GM18517 (cell line): ENCODE measurements around the gene OLFM2.
"Not testable (repeated sequence)": the region's sequence is repeated elsewhere in the genome, so short reads cannot be mapped to it uniquely, and the experiment has no call there.

Experiments used
- ATAC-seq: cut with Tn5 transposase; IDR thresholded peaks from one replicate; pipeline ENCODE4 v1.9.1; 2021; ENCODE audit warnings: mild to moderate bottlenecking, moderate library complexity; ENCODE audit not compliant: unreplicated experiment

Gene OLFM2

DNA sequence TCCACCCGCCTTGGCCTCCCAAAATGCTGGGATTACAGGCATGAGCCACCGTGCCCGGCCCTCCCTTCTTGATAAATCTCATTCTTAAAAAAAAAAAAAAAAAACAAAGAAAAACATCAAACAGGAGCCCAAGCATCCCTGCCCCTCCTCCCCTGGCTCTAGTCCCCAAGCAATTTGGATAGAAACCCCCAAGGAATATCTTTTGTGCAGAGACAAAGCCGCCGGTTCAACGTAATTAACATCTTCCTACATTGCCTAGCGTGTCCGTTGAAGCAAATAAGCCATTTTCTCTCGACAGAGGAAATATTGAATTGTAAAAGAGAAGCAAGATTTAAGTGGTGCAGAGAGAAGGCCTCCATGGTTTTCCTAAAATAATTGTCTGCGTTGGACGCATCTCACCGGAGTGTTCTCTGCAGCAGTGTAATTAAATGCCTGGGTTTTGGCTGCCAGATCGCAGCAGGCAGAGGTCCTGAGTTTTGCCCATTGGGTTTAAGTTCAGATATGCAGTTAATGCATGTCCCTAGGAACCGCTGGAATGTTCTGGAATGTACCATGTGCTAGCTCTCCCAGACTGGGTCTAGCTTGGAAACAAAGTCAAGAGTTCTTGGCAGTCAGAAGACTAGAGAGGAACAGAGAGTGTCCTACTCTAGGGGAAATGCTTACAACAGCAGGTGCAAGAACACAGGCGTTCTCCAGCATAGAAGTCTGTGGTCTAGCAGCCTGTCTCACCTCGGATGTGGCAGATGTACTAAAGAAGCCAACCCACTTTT, 70.4 kb downstream of the OLFM2 start:
- ATAC-seq: no peak

- no peak for ATAC-seq
Observed at GRCh38 chr19:9863759-9864158, 72.6 kb downstream of the OLFM2 start.

- no peak for ATAC-seq
Observed at GRCh38 chr19:9862938-9863337, 73.4 kb downstream of the OLFM2 start.

GRCh38 chr19:9861503-9861902, 74.8 kb downstream of the OLFM2 start:
- ATAC-seq: no peak

GRCh38 chr19:9860407-9860806, 75.9 kb downstream of the OLFM2 start:
- ATAC-seq: no peak

GRCh38 chr19:9858766-9859165, 77.5 kb downstream of the OLFM2 start:
- no peak for ATAC-seq

DNA sequence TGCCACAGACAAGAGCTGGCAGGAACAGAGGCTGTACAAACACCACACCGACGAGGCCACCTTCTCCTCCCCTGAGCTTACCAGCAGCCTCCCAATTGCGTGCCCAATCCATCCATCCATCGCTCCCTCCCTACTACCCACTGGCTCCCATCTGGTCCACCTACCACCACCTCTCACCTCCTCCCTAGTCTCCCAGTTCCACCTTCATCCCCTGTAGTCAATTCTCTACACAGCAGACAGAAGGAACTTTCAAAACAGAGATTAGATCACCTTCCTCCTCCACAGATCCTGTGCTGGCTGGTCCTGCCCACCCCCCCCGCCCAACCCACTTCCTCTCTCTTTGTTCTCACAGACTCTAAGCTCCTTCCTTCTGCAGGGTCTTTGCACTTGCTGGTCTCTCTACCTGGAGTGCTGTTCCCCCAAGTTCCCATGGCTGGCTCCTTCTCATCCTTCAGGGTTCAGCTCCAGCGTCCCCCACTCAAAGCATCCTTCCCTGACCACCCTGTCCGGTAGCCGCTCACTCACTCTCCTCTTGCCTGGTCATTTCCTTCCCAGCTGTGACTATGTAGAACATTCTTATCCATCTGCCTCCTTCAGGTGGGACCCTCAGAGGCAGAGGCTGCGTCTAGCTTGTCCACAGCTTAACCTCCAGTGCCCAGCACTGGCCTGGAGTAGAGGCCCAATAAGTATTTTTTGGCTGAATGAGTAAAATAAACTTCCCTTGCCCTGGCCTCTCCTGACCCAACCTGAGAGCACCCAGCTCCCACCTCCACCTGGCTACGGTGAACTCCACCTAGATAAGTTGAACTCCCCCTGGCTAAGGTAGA, 78.2 kb downstream of the OLFM2 start:
- ATAC-seq: no peak

DNA sequence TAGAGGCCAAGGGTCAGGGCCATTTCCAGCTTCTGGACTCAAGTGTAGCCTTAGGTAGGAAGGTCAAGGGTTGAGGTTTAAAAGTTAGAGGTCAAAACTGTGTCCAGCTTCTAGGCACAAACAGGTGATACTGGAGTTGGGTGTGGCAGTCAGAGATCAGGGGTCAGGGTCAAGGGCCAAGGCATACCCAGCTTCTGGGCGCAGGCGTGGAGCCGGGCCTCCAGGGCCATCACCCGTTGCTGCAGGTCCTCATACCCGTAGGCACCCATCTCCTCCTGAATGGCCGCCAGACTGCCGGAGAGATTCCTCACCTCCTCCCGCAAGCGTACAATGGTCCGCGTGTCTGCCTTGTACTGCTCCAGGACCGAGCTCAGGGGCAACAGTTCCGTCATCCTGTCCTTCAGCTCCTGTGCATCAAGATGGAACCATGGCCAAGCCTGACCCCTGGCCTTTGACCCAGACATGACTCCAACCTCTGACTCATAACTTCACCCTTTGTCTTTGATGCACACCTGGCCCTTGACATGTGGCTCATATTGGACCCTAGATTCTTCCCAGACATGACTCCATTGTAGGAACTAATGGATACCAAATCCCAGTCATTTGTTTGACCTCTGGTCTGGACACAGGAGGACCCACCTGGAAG, 79.1 kb downstream of the OLFM2 start:
- no peak for ATAC-seq

DNA sequence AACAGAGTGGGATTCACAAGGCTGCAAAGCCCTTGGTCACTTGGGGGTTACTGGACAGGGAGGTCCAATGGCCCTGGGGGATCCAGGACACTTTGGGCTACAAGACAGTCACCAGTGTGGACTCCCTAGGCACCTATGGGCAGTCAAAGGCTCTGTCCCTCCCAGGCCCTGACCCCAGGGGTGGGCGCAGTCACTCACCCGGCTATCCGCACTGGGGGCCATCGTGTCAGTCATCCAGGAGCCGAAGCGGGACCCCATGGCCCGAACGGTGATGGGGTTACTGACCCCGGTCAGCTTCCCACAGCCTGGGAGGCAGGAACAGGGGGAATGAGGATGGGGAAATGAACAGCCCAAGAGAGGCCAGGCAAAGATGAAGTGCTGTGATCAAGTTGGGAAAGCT, 79.7 kb downstream of the OLFM2 start:
- no peak for ATAC-seq

- ATAC-seq: no peak
Observed at GRCh38 chr19:9854282-9854846, 82.0 kb downstream of the OLFM2 start.

DNA sequence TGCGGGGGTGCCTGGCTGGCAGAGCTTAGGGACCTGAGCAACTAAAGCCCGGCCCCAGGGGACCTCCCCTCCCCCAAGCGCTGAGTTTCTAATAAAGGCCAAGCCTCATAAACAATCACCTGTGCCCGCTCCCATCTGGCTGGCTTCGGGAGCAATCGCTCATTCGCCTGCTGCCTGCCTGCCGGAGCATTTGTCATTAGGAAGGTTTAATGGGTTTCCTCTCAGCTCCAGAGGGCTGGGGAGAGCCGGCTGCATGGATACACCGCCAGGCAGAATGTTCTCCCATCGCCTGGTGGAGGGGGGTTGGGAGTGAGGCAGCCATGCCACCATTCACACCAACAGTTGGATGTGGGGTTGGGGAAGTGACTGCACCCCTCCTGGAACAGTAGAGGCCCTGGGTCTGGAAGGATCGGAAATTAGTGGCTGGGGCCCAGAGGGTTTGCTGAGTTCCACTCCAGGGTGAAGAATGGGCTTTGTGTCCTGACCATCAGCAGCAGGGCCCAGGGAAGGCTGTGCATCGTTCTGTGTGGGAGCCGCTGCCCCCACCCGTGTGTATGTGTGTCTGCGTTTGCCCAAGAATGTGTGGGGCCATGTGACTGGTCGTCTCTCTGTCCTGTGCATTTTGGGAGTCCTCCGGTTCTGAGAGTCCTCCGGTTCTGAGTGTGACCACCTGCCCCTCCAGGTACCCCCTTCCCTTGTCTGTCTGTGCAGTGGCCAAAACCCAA, 85.9 kb downstream of the OLFM2 start:
- no peak for ATAC-seq

DNA sequence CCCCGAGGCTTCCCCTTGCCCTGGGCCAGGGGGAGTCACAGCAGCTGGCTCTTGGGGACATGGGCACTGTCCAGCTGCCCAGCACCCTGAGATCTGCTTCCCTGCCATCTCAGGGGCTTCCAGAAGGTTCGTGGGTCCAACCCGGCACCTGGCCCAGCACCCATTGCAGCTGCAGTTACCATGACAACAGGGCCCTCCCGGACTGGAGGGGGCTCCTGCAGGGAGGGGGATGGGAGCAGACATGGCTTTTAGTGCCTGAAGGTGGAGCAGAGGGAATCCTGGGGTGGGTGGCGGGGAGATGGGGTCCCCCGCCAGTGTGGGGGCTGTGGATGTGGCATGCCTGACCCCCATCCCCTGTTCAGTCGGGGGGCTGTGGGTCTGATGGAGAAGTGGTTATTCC, 86.5 kb downstream of the OLFM2 start:
- no peak for ATAC-seq

- no peak for ATAC-seq
Observed at GRCh38 chr19:9848762-9849161, 87.6 kb downstream of the OLFM2 start.

- ATAC-seq: no peak
Observed at GRCh38 chr19:9848060-9848459, 88.3 kb downstream of the OLFM2 start.

DNA sequence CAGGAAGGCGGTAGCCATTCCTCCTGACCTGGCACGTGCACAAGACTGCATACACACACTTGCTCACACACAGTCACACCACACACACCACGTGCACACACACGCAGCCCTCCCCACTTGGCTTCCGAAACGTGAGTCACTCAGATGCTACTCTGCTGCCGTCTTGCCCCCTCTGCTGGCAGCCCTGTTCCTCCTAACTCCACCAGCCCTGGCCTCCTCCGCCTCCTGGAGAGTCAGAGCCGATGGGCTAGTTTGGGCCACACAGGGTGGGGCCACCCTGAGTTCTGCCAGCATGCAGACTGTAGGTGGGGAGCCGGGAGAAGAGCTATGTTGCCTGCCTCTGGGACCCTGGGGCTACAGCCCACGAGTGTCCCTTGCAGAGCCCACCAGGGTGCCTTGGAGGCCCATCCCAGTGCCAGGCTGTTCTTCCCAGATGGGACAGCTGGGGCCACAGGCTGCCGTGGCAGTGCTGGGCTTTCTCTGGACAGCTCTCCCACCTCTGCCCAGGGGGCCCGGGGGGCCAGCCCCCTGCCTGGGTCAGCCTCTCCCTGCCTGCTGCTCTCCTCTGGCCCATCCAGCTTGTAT, 89.1 kb downstream of the OLFM2 start:
- no peak for ATAC-seq

GRCh38 chr19:9843626-9844273, 92.6 kb downstream of the OLFM2 start:
- ATAC-seq: not testable (repeated sequence)

DNA sequence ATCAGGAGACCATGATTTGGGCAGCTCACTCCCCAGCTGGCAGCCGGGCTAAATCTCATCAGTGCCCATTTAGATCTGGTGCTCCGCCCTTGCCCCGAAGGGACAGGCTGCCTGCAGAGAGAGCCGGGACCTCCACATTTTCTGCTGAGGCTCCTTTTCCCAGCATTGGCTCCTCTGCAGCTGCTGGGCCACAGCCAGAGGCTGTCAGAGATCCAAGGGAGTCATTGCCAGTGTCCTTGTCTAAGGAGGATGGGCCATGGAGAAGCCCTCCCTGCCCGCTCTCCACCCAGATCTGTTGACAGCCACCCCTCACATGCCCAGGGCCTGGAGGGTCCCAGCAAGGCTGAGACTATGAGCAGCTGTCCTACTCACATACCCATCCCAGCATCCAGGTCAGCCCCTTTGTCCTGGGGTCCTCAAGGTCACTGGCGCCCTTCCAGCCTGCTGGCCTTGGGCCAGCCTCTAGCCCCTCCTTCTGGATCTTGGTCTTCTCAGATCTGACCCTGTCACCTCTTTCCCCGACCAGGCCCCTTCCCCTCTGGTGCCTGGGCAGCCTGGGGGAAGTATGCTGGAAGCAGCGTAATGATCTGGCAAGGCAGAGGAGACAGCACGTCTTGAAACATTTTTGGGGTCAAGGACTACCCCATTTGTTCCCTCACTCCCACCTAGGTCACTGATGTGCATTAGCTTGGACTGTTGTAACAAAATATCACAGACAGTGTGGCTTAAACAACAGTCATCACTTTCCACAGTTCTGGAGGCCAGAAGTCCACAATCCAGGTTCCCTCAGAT, 93.3 kb downstream of the OLFM2 start:
- no peak for ATAC-seq

- no peak for ATAC-seq
Observed at GRCh38 chr19:9839415-9839814, 96.9 kb downstream of the OLFM2 start.

DNA sequence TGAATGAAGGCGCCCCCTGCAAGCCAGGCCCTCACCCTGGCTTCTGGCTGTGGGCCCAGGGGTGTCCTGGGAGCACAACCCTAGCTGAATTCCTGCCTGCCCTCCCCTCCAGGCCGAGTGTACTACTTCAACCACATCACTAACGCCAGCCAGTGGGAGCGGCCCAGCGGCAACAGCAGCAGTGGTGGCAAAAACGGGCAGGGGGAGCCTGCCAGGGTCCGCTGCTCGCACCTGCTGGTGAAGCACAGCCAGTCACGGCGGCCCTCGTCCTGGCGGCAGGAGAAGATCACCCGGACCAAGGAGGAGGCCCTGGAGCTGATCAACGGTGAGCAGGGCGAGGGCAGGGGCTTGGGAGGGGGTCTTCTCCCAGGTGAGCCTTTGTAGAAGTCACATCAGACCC, 98.0 kb downstream of the OLFM2 start:
- ATAC-seq: no peak
